Chondrocyte (in vitro differentiated cells): ENCODE results near the gene SLC26A6. TPM values are rescaled to one million over a fixed set of nuclear protein-coding genes. Genes with fewer than 3 reads are reported as not detected.

Experiments used
- DNase-seq: peaks from one replicate; pipeline ENCODE4 v3.0.0; 2021; ENCODE audit warnings: mixed read lengths, low spot score
- H3K27ac Mint-ChIP-seq: one replicate; pipeline ENCODE4 v1.8.0; 2021; ENCODE audit warnings: mild to moderate bottlenecking, moderate library complexity, mixed read lengths; ENCODE audit not compliant: unreplicated experiment
- H3K27me3 Mint-ChIP-seq: 2 replicates; pipeline ENCODE4 v1.8.0; 2021; ENCODE audit warnings: low read depth, mixed read lengths
- H3K36me3 Mint-ChIP-seq: 2 replicates; pipeline ENCODE4 v1.8.0; 2021; ENCODE audit warnings: low read depth, mixed read lengths
- H3K4me1 Mint-ChIP-seq: 2 replicates; pipeline ENCODE4 v1.8.0; 2021; ENCODE audit warnings: low read depth, mild to moderate bottlenecking, mixed read lengths
- H3K4me3 Mint-ChIP-seq: one replicate; pipeline ENCODE4 v1.8.0; 2021; ENCODE audit warnings: mild to moderate bottlenecking, moderate library complexity, mixed read lengths; ENCODE audit not compliant: unreplicated experiment
- H3K9me3 Mint-ChIP-seq: 2 replicates; pipeline ENCODE4 v1.8.0; 2021; ENCODE audit warnings: low read depth, mixed read lengths
- CTCF ChIP-seq: fragments of 200-600 bp; sonication (generic); IDR thresholded peaks from 2 replicates; pipeline ENCODE4 v1.5.0; 2021; ENCODE audit warnings: antibody characterized with exemption, mild to moderate bottlenecking, moderate library complexity
- long read RNA-seq: library from polyadenylated mRNA; stranded (forward); transcript quantifications from one replicate; pipeline ENCODE4 v2.0.0, GENCODE V29; 2021
- total RNA-seq: library from RNA; stranded (reverse); gene quantifications from 3 replicates; pipeline ENCODE4 v1.2.1, GENCODE V29; 2021

Gene SLC26A6
- total RNA-seq = 66.8 to 70.5 TPM (median 69.3 TPM) in 3 replicates
- long read RNA-seq, transcript SLC26A6-207 (21 exons, 2,630 nt) = minor isoform, 19 of 109 reads
- long read RNA-seq, transcript SLC26A6-205 (21 exons, 2,589 nt) = major isoform, 22 of 109 reads
- long read RNA-seq, partial matches to known transcripts = 9 of 109 reads
- long read RNA-seq, other reads (novel, unspliced or antisense) = 56 of 109 reads

- Mint-ChIP-seq H3K27ac (peak within 1 kb of the TSS; percentile 89), H3K36me3 (peaks cover 14% of the 10 kb centered on the region), H3K27me3 (no peaks in the 10 kb centered on the region), H3K9me3 (no peaks in the 10 kb centered on the region), H3K4me1 (peaks cover 35% of the 10 kb centered on the region), H3K4me3 (peak within 1 kb of the TSS; percentile 90)
- peak; percentile 85 for TF ChIP-seq CTCF
- peak; percentile 99 for DNase-seq
Measured at GRCh38 chr3:48635222-48636021, at the start of gene SLC26A6. Gene SLC26A6 (minus strand): TSS chr3:48635461. CDS start chr3:48635393, 68 bp downstream.

- no peaks in the 10 kb centered on the region for H3K27me3 Mint-ChIP-seq
- peak overlapping the region; percentile 81 for H3K4me3 Mint-ChIP-seq
- peak overlapping the region; percentile 74 for H3K27ac Mint-ChIP-seq
- TF ChIP-seq CTCF = no peak
- H3K9me3 Mint-ChIP-seq = no peaks in the 10 kb centered on the region
- peaks cover 20% of the 10 kb centered on the region for H3K36me3 Mint-ChIP-seq
- H3K4me1 Mint-ChIP-seq = peaks cover 52% of the 10 kb centered on the region
- no peak for DNase-seq
Measured at GRCh38 chr3:48684480-48685143, 49.4 kb upstream of the SLC26A6 start.

- Mint-ChIP-seq H3K4me1 (peaks cover 52% of the 10 kb centered on the region), H3K27me3 (no peaks in the 10 kb centered on the region), H3K4me3 (peak overlapping the region; percentile 81), H3K27ac (peak overlapping the region; percentile 92), H3K9me3 (no peaks in the 10 kb centered on the region), H3K36me3 (peaks cover 20% of the 10 kb centered on the region)
- no peak for TF ChIP-seq CTCF
- no peak for DNase-seq
Measured at GRCh38 chr3:48684054-48684349, 48.7 kb upstream of the SLC26A6 start.

- Mint-ChIP-seq H3K27ac (peak overlapping the region; percentile 14), H3K9me3 (no peaks in the 10 kb centered on the region), H3K27me3 (no peaks in the 10 kb centered on the region), H3K4me1 (peaks cover 52% of the 10 kb centered on the region), H3K36me3 (peaks cover 27% of the 10 kb centered on the region), H3K4me3 (no peak overlapping the region)
- no peak for TF ChIP-seq CTCF
- no peak for DNase-seq
Measured at GRCh38 chr3:48682786-48683185, 47.5 kb upstream of the SLC26A6 start.

GRCh38 chr3:48681974-48682610 lies 46.8 kb upstream of the SLC26A6 start:
- no peaks in the 10 kb centered on the region for H3K27me3 Mint-ChIP-seq
- no peak overlapping the region for H3K4me3 Mint-ChIP-seq
- H3K36me3 Mint-ChIP-seq = peaks cover 32% of the 10 kb centered on the region
- no peak for DNase-seq
- no peaks in the 10 kb centered on the region for H3K9me3 Mint-ChIP-seq
- TF ChIP-seq CTCF = no peak
- peaks cover 46% of the 10 kb centered on the region for H3K4me1 Mint-ChIP-seq
- H3K27ac Mint-ChIP-seq = no peak overlapping the region
